K562 (cell line): ENCODE results near the gene BSN. TPM values are rescaled to one million over a fixed set of nuclear protein-coding genes. Genes with fewer than 3 reads are reported as not detected.

ENCODE experiments used
- ATAC-seq: fragments of 200-7000 bp; cut with Tn5 transposase; 3 replicates; pipeline ENCODE4 v1.9.1; 2020; ENCODE audit warnings: moderate library complexity
- BruUV-seq: library from RNA; stranded (reverse); fragments of 400-500 nt; replicated peaks from 2 replicates; lab custom pipeline; 2021; lab: Mats Ljungman, UMichigan
- CTCF ChIA-PET: fragments of 300-600 bp; formaldehyde crosslinking; extraction: SDS; loops from one replicate; lab custom pipeline; 2021; ENCODE audit warnings: low intra/inter-chr PET ratio; lab: Yijun Ruan, JAX
- POLR2A ChIA-PET: fragments of 300-600, 350-650 bp; sonication (Branson Sonifier 250); formaldehyde crosslinking; extraction: SDS; loops from one replicate; lab custom pipeline; 2021; ENCODE audit warnings: antibody characterized with exemption, inconsistent platforms; lab: Yijun Ruan, JAX
- DNase-seq, 4 experiments: peaks; one replicate each; pipeline versions ENCODE4 v3.0.0 to v3.0.0-alpha.2; 2011 to 2018; ENCODE audit warnings: low spot score in 3 of 4, mixed read lengths in 3 of 4; ENCODE audit errors: extremely low read depth in 1 of 4
- FAIRE-seq: peaks from 2 replicates; lab custom pipeline; 2011; peaks lifted over from hg19 to GRCh38; lab: Jason Lieb, UNC
- H2AFZ ChIP-seq: 2 replicates; pipeline ENCODE4 v1.6.0; 2011; ENCODE audit warnings: low read depth, low read length, control low read depth, inconsistent platforms
- H3K27ac ChIP-seq: fragments of 200-600 bp; 3 replicates; pipeline ENCODE4 v1.8.0; 2011; ENCODE audit warnings: low read depth, mild to moderate bottlenecking, control low read depth, inconsistent platforms, low read length, moderate library complexity, mixed read lengths; ENCODE audit errors: extremely low read depth
- H3K27me3 ChIP-seq, 2 experiments: fragments of 300-600 bp in 1 of 2; 2 replicates in 1 of 2; 3 replicates in 1 of 2; pipeline versions ENCODE4 v1.6.0 to v1.8.0; 2011; ENCODE audit warnings: inconsistent platforms in 2 of 2, low read length in 2 of 2, mild to moderate bottlenecking in 1 of 2, mixed read lengths in 1 of 2, moderate library complexity in 1 of 2; ENCODE audit not compliant: control insufficient read depth in 2 of 2, insufficient read depth in 2 of 2
- H3K36me3 ChIP-seq: fragments of 300-600 bp; 3 replicates; pipeline ENCODE4 v1.8.0; 2011; ENCODE audit warnings: mild to moderate bottlenecking, low read length, inconsistent platforms; ENCODE audit not compliant: control insufficient read depth, insufficient read depth
- H3K4me1 ChIP-seq, 2 experiments: fragments of 200-600 bp in 1 of 2; replicated peaks in 1 of 2; 2 replicates in 1 of 2; 3 replicates in 1 of 2; pipeline versions ENCODE4 v1.5.1 to v1.8.0; 2011; ENCODE audit warnings: inconsistent platforms in 2 of 2, low read length in 2 of 2, mild to moderate bottlenecking in 1 of 2, mixed read lengths in 1 of 2, moderate library complexity in 1 of 2; ENCODE audit not compliant: control insufficient read depth in 2 of 2, insufficient read depth in 2 of 2
- H3K4me2 ChIP-seq: 2 replicates; pipeline ENCODE4 v1.6.1; 2011; ENCODE audit warnings: low read length, control low read depth, inconsistent platforms, mixed read lengths; ENCODE audit not compliant: insufficient read depth
- H3K4me3 ChIP-seq: fragments of 200-600 bp; sonication (generic), shearing (Covaris generic); 2 replicates; pipeline ENCODE4 v1.5.1; 2016; ENCODE audit warnings: control low read depth, inconsistent platforms
- H3K79me2 ChIP-seq: fragments of 200-600 bp; 3 replicates; pipeline ENCODE4 v1.8.0; 2011; ENCODE audit warnings: low read length, inconsistent platforms; ENCODE audit not compliant: control insufficient read depth, insufficient read depth
- H3K9ac ChIP-seq, 2 experiments: 2 replicates each; pipeline versions ENCODE4 v1.6.0 to v1.6.1; 2011; ENCODE audit warnings: low read depth in 2 of 2, low read length in 2 of 2, control low read depth in 1 of 2, inconsistent platforms in 1 of 2, mild to moderate bottlenecking in 1 of 2, mixed read lengths in 1 of 2; ENCODE audit not compliant: insufficient read depth in 1 of 2
- H3K9me1 ChIP-seq: one replicate; pipeline ENCODE4 v1.6.0; 2011; ENCODE audit warnings: inconsistent platforms, mild to moderate bottlenecking, low read length, moderate library complexity; ENCODE audit not compliant: control insufficient read depth, insufficient read depth
- H3K9me3 ChIP-seq: replicated peaks from 2 replicates; pipeline ENCODE4 v1.5.1; 2011; ENCODE audit warnings: low read depth, low read length, inconsistent platforms; ENCODE audit not compliant: control insufficient read depth, insufficient read depth
- H4K20me1 ChIP-seq: replicated peaks from 2 replicates; pipeline ENCODE4 v1.6.1; 2011; ENCODE audit warnings: low read length, inconsistent platforms, mixed read lengths; ENCODE audit not compliant: control insufficient read depth, insufficient read depth
- LCOR ChIP-seq: sonication (generic); formaldehyde crosslinking; IDR thresholded peaks from 2 replicates; pipeline ENCODE4 v1.8.0; 2022; ENCODE audit warnings: mild to moderate bottlenecking, missing genetic modification reagents
- PHB2 ChIP-seq: fragments of 450-650 bp; IDR thresholded peaks from 2 replicates; pipeline ENCODE4 v1.6.1; 2017; ENCODE audit warnings: low read depth
- TBP ChIP-seq: optimal IDR thresholded peaks from 2 replicates; pipeline ENCODE3; 2011; ENCODE audit warnings: low read depth, low read length, improper control_type of control experiment
- ZBTB26 ChIP-seq: fragments of 450-650 bp; formaldehyde crosslinking; IDR thresholded peaks from 2 replicates; pipeline ENCODE4 v1.4.0; 2022; ENCODE audit warnings: missing genetic modification characterization
- ZNF146 ChIP-seq: IDR thresholded peaks from one replicate; pipeline ENCODE4 v1.6.1; 2018; ENCODE audit warnings: missing compliant biosample characterization; ENCODE audit not compliant: unreplicated experiment
- in situ Hi-C: fragments of 300-500 bp; cut with MboI; formaldehyde crosslinking; loops from 4 replicates; pipeline ENCODE4 v1.15.0; 2018; ENCODE audit warnings: inconsistent platforms, mixed read lengths
- intact Hi-C: fragments of 100-400 bp; cut with micrococcal nuclease; formaldehyde crosslinking; loops from 2 replicates; pipeline ENCODE4 v1.14.2; 2022
- polyA plus RNA-seq, 8 experiments: library from polyadenylated mRNA; depleted of rRNA in 4 of 8; stranded (reverse) in 5 of 8; unstranded in 3 of 8; fragments of >200 nt; fragmentation: Nextera tagmentation in 2 of 8; fragmentation: Illumina TruSeq in 1 of 8; extraction: Ambion mirVana in 2 of 8; extraction: Trizol in 1 of 8; gene quantifications; 2 replicates each; pipeline versions ENCODE4 v1.2.1 to v1.2.3, GENCODE V29; 2011 to 2014; ENCODE audit warnings: inconsistent platforms in 1 of 8, missing spikeins in 1 of 8
- total RNA-seq, 7 experiments: library from RNA; depleted of rRNA in 6 of 7; stranded (reverse); fragments of >200 nt in 6 of 7; fragmentation: Illumina TruSeq in 2 of 7; extraction: Trizol in 2 of 7; gene quantifications; 2 replicates each; pipeline versions ENCODE4 v1.2.1 to v1.2.3, GENCODE V29; 2011 to 2021; ENCODE audit warnings: low replicate concordance in 1 of 7

Gene BSN
- total and polyA plus RNA-seq, 9 of the 15 experiments (the other 6 are each of a cell fraction or from before 2014, with no cell fraction given), result 0.03 to 1.5 (median 0.29) TPM

GRCh38 chr3:49568965-49569364 is 14.7 kb downstream of the BSN start:
- no peaks in the 10 kb centered on the region for H3K9me3 ChIP-seq
- intact Hi-C loops (loop anchor here (5.0 kb wide), 1 partner anchor 103 kb away; the partner anchor contains the start of gene APEH), in situ Hi-C loops (loop anchor here (10.0 kb wide), 1 partner anchor 96 kb away; no protein-coding TSS in a partner anchor)
- DNase-seq (no peak), ATAC-seq (no peak), FAIRE-seq (no peak)
- no peaks in the 10 kb centered on the region for H3K4me1 ChIP-seq
- ChIA-PET CTCF (no interaction called here), POLR2A (no interaction called here)
- no peaks in the 10 kb centered on the region for H3K27me3 ChIP-seq
- H4K20me1 ChIP-seq, result no peaks in the 10 kb centered on the region
- no peak overlapping the region for H3K4me2 ChIP-seq
- no peak overlapping the region for H3K9ac ChIP-seq
- no peak for TF ChIP-seq ZNF146 (CRISPR knock-in tag)
- no peak for TF ChIP-seq PHB2
- no peak for TF ChIP-seq TBP
- no peak for TF ChIP-seq LCOR (CRISPR knock-in tag)
- no peak for TF ChIP-seq ZBTB26 (CRISPR knock-in tag)
- no peak overlapping the region for H2AFZ ChIP-seq
- BruUV-seq, result no TSS peak
- H3K4me3 ChIP-seq, result no peak overlapping the region
- no peaks in the 10 kb centered on the region for H3K36me3 ChIP-seq
- no peaks in the 10 kb centered on the region for H3K79me2 ChIP-seq
- H3K27ac ChIP-seq, result no peak overlapping the region
- H3K9me1 ChIP-seq, result no peaks in the 10 kb centered on the region
